GM21515 (cell line): Measurements from ENCODE around the gene RETREG3.

ENCODE experiments used
- ATAC-seq: cut with Tn5 transposase; IDR thresholded peaks from one replicate; pipeline ENCODE4 v1.9.1; 2021; ENCODE audit not compliant: unreplicated experiment

The RETREG3 gene

DNA sequence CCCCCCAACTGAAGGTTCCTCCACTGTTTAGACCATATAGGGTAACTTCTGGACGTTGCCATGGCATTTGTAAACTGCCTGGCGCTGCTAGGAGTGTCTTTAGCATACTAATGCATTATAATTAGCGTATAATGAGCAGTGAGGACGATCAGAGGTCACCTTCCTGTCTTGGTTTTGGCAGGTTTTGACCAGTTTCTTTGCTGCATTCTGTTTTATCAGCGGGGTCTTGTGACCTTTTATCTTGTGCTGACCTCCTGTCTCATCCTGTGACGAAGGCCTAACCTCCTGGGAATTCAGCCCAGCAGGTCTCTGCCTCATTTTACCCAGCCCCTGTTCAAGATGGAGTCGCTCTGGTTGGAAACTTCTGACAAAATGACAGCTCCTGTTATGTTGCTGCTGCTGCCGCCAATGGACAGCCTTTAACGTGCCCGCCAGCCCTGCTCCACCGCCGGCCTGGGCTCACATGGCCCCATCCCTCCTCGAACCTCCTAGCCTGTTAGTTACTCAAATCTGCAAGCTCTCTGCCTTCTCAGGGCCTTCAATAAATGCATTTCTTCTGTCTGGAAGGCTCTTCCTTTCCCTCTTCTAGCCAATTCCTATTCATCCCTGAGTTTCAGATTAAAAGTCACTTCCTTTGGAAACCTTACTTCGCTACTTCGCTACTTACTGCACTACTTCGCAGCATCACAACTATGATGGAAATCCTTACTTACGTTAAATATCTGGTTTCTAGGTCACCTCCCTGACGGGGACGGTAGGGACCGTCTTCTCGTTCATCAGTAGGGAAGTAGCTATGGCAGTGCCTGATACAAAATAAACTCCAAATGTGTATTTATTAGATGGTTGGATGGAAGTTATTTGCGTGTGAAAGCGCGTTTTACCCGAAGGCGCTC lies 73.8 kb downstream of the RETREG3 start:
- peak; percentile 14 for ATAC-seq

GRCh38 chr17:42531455-42532354 lies 77.5 kb downstream of the RETREG3 start:
- no peak for ATAC-seq

- no peak for ATAC-seq
These were observed 78.2 kb downstream of the RETREG3 start for GRCh38 chr17:42530952-42531454.
